SJCRH30 (cell line): ENCODE measurements around the gene TOMM5. TPM values are rescaled to one million over a fixed set of nuclear protein-coding genes. Genes with fewer than 3 reads are reported as not detected.
A peak's percentile ranks its signal among the peaks of the same experiment; 100 is the strongest.

Source experiments
- DNase-seq, 2 experiments: peaks; one replicate each; pipeline ENCODE4 v3.0.0-alpha.2; 2015 to 2020
- H3K27ac ChIP-seq: fragments of 250-450 bp; sonication (Bioruptor Pico); 2 replicates; pipeline ENCODE4 v1.5.1; 2020; ENCODE audit warnings: mild to moderate bottlenecking, moderate library complexity
- H3K27me3 ChIP-seq: fragments of 250-450 bp; sonication (Bioruptor Pico); 2 replicates; pipeline ENCODE4 v1.5.1; 2020; ENCODE audit warnings: mild to moderate bottlenecking, moderate library complexity
- H3K36me3 ChIP-seq: fragments of 250-450 bp; sonication (Bioruptor Pico); 2 replicates; pipeline ENCODE4 v1.5.1; 2020; ENCODE audit warnings: mild to moderate bottlenecking, moderate library complexity
- H3K4me1 ChIP-seq: fragments of 250-450 bp; sonication (Bioruptor Pico); 2 replicates; pipeline ENCODE4 v1.5.1; 2020; ENCODE audit warnings: mild to moderate bottlenecking, moderate library complexity
- H3K4me3 ChIP-seq: fragments of 250-450 bp; sonication (Bioruptor Pico); 2 replicates; pipeline ENCODE4 v1.5.1; 2020; ENCODE audit warnings: mild to moderate bottlenecking, moderate library complexity
- H3K9me3 ChIP-seq: fragments of 250-450 bp; sonication (Bioruptor Pico); replicated peaks from 2 replicates; pipeline ENCODE4 v1.5.1; 2020; ENCODE audit warnings: mild to moderate bottlenecking, moderate library complexity
- total RNA-seq: library from RNA; depleted of rRNA; stranded (reverse); fragments of >200 nt; shearing (Covaris generic); gene quantifications from 2 replicates; pipeline ENCODE4 v1.2.3, GENCODE V29; 2014

Gene TOMM5
- total RNA-seq, 1 experiment from 2014 or later: 396 TPM

GRCh38 chr9:37593883-37594448 is 1.6 kb upstream of the TOMM5 start:
- no peak overlapping the region for H3K4me3 ChIP-seq
- H3K27me3 ChIP-seq: no peaks in the 10 kb centered on the region
- H3K27ac ChIP-seq: no peak overlapping the region
- no peak for DNase-seq
- H3K4me1 ChIP-seq: peaks cover 4% of the 10 kb centered on the region; the same call in 1 of the 2 replicates
- no peaks in the 10 kb centered on the region for H3K9me3 ChIP-seq
- peaks cover 12% of the 10 kb centered on the region for H3K36me3 ChIP-seq

- no peaks in the 10 kb centered on the region for H3K27me3 ChIP-seq
- H3K9me3 ChIP-seq: no peaks in the 10 kb centered on the region
- H3K4me3 ChIP-seq: no peak overlapping the region
- peaks cover 4% of the 10 kb centered on the region; the same call in 1 of the 2 replicates for H3K4me1 ChIP-seq
- no peak overlapping the region for H3K27ac ChIP-seq
- DNase-seq: no peak
- H3K36me3 ChIP-seq: peaks cover 67% of the 10 kb centered on the region
Observed at GRCh38 chr9:37587521-37587920, 4.9 kb downstream of the TOMM5 start.

DNA sequence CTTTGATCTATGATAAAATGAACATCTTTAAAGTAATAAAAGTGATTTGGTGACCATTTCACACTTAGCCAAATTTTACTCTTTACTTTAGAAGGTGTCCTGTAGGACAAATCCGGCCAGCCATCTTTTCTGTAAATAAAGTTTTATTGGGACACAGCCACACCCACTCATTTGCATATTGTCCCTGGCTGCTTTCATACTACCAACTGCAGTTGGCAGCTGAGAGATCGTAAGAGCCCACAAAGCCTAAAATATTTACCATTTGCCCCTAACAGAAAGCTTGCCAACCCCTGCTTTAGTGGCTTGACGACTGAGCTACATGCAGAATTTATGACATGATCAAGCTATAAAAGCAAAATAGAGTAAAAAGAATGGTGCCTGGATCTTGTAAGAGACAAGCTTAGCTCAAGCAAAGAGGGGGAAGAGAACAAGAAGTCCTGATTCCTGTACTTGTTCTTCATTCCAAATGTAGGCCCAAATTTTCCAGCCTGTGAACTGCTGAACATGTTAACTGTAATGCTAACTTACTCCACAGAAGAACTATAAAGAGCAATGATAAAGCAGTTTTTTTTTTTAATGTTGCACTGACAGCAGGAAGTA is 8.8 kb downstream of the TOMM5 start:
- H3K4me3 ChIP-seq: no peak overlapping the region
- H3K9me3 ChIP-seq: no peaks in the 10 kb centered on the region
- no peaks in the 10 kb centered on the region for H3K4me1 ChIP-seq
- no peak for DNase-seq
- no peaks in the 10 kb centered on the region for H3K27me3 ChIP-seq
- H3K36me3 ChIP-seq: peaks cover 68% of the 10 kb centered on the region
- H3K27ac ChIP-seq: no peak overlapping the region

GRCh38 chr9:37582548-37583157 is 9.7 kb downstream of the TOMM5 start:
- H3K36me3 ChIP-seq: peaks cover 58% of the 10 kb centered on the region
- H3K27ac ChIP-seq: no peak overlapping the region
- H3K27me3 ChIP-seq: no peaks in the 10 kb centered on the region
- no peaks in the 10 kb centered on the region for H3K9me3 ChIP-seq
- peak in 1 of 2 experiments; percentile 64 for DNase-seq
- no peak overlapping the region for H3K4me3 ChIP-seq
- H3K4me1 ChIP-seq: no peaks in the 10 kb centered on the region

DNA sequence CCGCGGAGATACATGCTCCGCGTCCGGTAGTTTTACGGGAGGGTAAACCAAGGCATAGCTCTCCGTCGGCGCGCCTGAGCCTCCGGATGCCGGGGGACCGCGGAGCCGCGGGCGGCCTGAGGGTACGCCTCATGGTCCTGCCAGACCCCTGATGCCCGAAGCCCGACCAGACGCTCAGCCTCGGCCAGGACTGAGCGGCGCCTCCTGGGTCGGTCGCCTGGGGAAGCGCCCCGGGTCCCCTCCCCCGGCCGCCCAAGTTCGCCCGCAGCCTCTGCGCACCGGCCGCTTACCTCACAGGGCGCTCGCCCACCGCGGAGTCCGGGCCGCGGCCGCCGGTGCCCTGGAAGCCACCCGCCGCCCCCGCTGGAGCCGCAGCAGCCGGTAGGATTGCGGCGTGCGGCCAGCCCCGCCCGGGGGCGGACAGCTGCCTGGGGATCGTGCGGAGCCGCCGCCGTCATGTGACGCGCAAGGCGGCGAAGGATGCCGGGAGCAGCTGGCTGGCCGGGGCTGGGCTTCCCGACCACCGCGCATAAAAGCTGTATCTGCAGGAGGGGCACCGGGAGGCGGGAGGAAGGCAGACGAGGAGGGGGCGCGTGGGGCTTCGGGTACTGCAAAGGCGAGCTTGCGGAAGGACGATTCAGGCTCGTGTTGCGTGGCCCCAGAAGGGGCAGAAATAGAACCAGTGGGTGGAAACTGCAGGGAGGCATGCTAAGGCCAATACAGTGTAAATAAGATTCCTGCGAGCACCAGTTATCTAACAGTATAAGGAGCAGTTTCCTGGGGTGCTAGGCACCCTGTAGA is 16.3 kb downstream of the TOMM5 start, which contains the start of gene FBXO10:
Gene FBXO10, minus strand, starts transcription at position 460 of the 801 bp plus-strand sequence. CDS start 34,612 bp downstream, outside the sequence.
- Histone ChIP-seq H3K27me3 (no peaks in the 10 kb centered on the region), H3K4me1 (peaks cover 27% of the 10 kb centered on the region), H3K36me3 (peaks cover 14% of the 10 kb centered on the region), H3K4me3 (peak within 1 kb of the TSS; percentile 87), H3K9me3 (no peaks in the 10 kb centered on the region), H3K27ac (peak within 1 kb of the TSS; percentile 88)
- peak; percentile 79 to 81 for DNase-seq

- peaks cover 9% of the 10 kb centered on the region; the same call in 1 of the 2 replicates for H3K36me3 ChIP-seq
- H3K4me1 ChIP-seq: peaks cover 27% of the 10 kb centered on the region
- no peaks in the 10 kb centered on the region for H3K9me3 ChIP-seq
- peak overlapping the region; percentile 87 for H3K4me3 ChIP-seq
- peak overlapping the region; percentile 88 for H3K27ac ChIP-seq
- no peaks in the 10 kb centered on the region for H3K27me3 ChIP-seq
- peak in 1 of 2 experiments; percentile 39 for DNase-seq
Observed at GRCh38 chr9:37575511-37575914, 16.9 kb downstream of the TOMM5 start.

GRCh38 chr9:37575001-37575400 is 17.4 kb downstream of the TOMM5 start:
- peaks cover 12% of the 10 kb centered on the region; the same call in 1 of the 2 replicates for H3K36me3 ChIP-seq
- H3K27me3 ChIP-seq: no peaks in the 10 kb centered on the region
- DNase-seq: peak; percentile 34 to 79
- H3K4me3 ChIP-seq: peak overlapping the region; percentile 87
- H3K4me1 ChIP-seq: peaks cover 27% of the 10 kb centered on the region
- peak overlapping the region; percentile 88 for H3K27ac ChIP-seq
- H3K9me3 ChIP-seq: no peaks in the 10 kb centered on the region

GRCh38 chr9:37574241-37574721 is 18.1 kb downstream of the TOMM5 start:
- Histone ChIP-seq H3K4me3 (peak overlapping the region; percentile 87), H3K27me3 (no peaks in the 10 kb centered on the region), H3K4me1 (peaks cover 27% of the 10 kb centered on the region), H3K36me3 (peaks cover 12% of the 10 kb centered on the region; the same call in 1 of the 2 replicates), H3K27ac (peak overlapping the region; percentile 88), H3K9me3 (no peaks in the 10 kb centered on the region)
- DNase-seq: peak; percentile 66 to 84

DNA sequence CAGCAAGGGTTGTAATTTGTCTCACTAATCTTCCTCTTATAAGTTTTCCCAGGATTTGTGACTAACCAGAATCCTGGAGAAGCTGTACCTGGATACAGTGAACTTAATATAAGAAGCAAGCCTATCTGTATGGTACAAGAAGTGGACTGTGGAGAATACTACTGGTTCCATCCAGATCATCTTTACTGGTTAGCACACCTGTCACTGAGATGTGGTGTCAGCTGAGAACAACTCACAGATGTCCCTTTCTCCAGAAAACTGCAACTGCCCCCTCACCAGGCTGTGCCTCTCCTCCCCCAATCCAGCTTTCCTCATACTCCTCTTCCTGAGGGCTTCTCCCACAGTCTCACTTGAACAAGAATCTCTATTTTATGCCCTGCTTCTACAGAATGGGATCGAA is 21.1 kb downstream of the TOMM5 start:
- Histone ChIP-seq H3K27me3 (no peaks in the 10 kb centered on the region), H3K4me1 (peaks cover 19% of the 10 kb centered on the region)
- DNase-seq: peak in 1 of 2 experiments; percentile 45

DNA sequence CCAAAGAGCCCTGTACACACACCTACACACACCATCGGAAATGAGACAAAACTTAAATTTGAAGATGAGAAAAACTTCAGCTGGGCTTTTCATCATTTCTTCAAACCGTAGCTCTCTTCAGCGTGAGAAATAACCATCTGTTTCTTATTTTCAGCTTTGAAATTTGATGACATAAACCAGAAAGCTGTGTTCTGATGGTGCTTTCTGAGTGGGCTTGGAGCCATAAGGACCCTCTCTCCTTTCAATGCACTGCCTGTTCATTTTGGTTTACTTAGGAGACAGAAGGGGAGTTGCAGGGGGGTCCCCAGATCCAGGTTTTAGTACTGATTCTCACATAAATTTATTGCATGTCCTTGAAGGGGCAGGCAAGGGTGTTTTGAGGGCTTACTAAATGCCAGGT is 25.7 kb downstream of the TOMM5 start:
- peaks cover 2% of the 10 kb centered on the region for H3K9me3 ChIP-seq
- H3K4me1 ChIP-seq: 0 out of 2 replicates have a peak, but pooled peaks cover 2% of the 10 kb centered on the region
- H3K4me3 ChIP-seq: no peak overlapping the region
- peaks cover 41% of the 10 kb centered on the region for H3K36me3 ChIP-seq
- H3K27me3 ChIP-seq: no peaks in the 10 kb centered on the region
- no peak overlapping the region for H3K27ac ChIP-seq
- DNase-seq: no peak

More for the DNA sequence above, 21.1 kb downstream of the TOMM5 start:
- Histone ChIP-seq H3K27ac (no peak overlapping the region), H3K36me3 (peaks cover 25% of the 10 kb centered on the region), H3K4me3 (no peak overlapping the region), H3K9me3 (no peaks in the 10 kb centered on the region)

DNA sequence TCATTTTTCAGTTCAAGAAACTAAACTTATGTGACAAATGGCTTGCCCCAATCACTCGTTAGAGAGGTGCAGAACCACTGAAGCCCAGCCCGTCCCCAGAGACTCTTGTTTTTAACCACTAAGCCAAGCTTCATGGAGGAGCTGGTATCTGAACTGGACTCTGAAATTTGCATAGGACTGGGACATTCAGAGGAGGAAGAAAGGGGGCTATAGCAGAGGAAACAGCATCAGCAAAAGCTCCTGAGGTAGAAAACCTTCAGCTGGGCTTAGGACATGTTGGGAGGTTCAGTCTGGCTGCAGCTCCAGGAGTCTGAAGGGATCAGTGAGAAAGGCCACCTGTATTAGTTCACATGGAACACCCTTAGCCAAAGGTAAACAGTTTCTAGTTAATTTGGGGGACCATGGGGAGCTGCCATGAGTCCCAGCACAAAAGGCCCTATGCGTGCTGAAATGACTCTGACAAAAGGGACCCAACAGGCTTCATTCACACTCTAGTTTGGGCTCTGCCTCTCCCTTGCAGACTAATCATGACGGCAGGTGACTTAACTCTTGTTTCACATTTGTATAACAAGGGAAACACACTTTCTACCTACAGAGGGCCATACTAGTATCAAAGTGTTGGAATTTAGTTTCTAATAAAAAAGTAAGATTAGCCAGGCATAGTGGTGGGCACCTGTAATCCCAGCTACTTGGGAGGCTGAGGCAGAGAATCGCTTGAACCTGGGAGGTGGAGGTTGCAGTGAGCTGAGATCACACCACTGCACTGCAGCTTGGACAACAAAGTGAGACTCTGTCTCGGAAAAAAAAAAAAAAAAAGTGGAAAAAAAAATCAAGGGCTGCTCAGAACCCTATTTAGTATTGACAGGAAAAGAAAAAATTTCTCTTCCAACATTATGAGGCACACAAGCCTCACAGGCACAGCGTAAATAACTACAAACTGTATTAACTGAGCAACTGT is 26.5 kb downstream of the TOMM5 start:
- no peaks in the 10 kb centered on the region for H3K27me3 ChIP-seq
- H3K4me3 ChIP-seq: no peak overlapping the region
- H3K27ac ChIP-seq: no peak overlapping the region
- DNase-seq: no peak
- H3K9me3 ChIP-seq: peaks cover 2% of the 10 kb centered on the region
- H3K4me1 ChIP-seq: no peaks in the 10 kb centered on the region
- H3K36me3 ChIP-seq: peaks cover 46% of the 10 kb centered on the region

- peaks cover 41% of the 10 kb centered on the region for H3K36me3 ChIP-seq
- H3K4me1 ChIP-seq: no peaks in the 10 kb centered on the region
- DNase-seq: no peak
Observed at GRCh38 chr9:37564916-37565315, 27.5 kb downstream of the TOMM5 start.

DNA sequence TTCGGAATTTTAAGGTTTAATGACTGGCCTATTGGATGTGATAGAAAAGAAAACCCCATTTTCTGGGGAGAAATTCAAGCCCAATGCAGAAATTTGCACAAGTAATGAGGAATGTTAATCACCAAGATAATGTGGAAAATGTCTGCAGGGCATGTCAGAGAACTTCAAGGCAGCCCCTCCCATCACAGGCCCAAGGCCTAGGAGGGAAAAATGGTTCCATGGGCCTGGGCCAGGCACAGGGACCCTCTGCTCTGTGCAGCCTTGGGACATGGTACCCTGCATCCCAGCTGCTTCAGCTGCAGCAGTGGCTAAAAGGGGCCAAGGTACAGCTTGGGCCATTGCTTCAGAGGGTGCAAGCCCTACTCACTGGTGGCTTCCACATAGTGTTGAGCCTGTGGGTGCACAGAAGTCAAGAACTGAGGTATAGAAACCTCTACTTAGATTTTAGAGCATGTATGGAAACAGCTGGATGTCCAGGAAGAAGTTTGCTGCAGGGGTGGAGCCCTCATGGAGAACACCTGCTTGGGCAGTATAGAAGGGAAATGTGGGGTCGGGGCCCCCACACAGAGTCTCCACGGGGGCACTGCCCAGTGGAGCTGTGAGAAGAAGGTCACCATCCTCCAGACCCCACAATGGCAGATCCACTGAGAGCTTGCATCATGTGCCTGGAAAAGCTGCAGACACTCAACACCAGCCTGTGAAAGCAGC is 28.4 kb downstream of the TOMM5 start:
- DNase-seq: no peak
- no peak overlapping the region for H3K27ac ChIP-seq
- H3K4me3 ChIP-seq: no peak overlapping the region
- no peaks in the 10 kb centered on the region for H3K4me1 ChIP-seq
- peaks cover 47% of the 10 kb centered on the region for H3K36me3 ChIP-seq
- no peaks in the 10 kb centered on the region for H3K27me3 ChIP-seq
- peaks cover 2% of the 10 kb centered on the region for H3K9me3 ChIP-seq

More at GRCh38 chr9:37564916-37565315, 27.5 kb downstream of the TOMM5 start:
- Histone ChIP-seq H3K27ac (no peak overlapping the region), H3K27me3 (no peaks in the 10 kb centered on the region), H3K9me3 (peaks cover 2% of the 10 kb centered on the region), H3K4me3 (no peak overlapping the region)
